HepG2 (cell line): ENCODE data around the gene RASL10B. TPM values are rescaled to one million over a fixed set of nuclear protein-coding genes. Genes with fewer than 3 reads are reported as not detected.

Source experiments
- CSRNP1 ChIP-seq: sonication (generic); formaldehyde crosslinking; IDR thresholded peaks from 2 replicates; pipeline ENCODE4 v1.8.1; 2023; ENCODE audit warnings: mild to moderate bottlenecking, missing genetic modification reagents
- FOXA1 ChIP-seq, 2 experiments: fragments of 450-650 bp in 1 of 2; sonication (generic) in 1 of 2; formaldehyde crosslinking in 1 of 2; IDR thresholded peaks; 2 replicates each; pipeline versions ENCODE4 v1.4.0 to v1.6.1; 2016 to 2020; ENCODE audit warnings: missing genetic modification reagents in 1 of 2
- HES4 ChIP-seq: sonication (generic); formaldehyde crosslinking; IDR thresholded peaks from 2 replicates; pipeline ENCODE4 v1.9.0; 2021; ENCODE audit warnings: mild to moderate bottlenecking, missing genetic modification reagents, borderline replicate concordance
- HIVEP1 ChIP-seq: sonication (generic); formaldehyde crosslinking; IDR thresholded peaks from 2 replicates; pipeline ENCODE4 v1.4.0; 2020; ENCODE audit warnings: mild to moderate bottlenecking, missing genetic modification reagents
- HNF4G ChIP-seq, 2 experiments: sonication (generic) in 1 of 2; formaldehyde crosslinking in 1 of 2; IDR thresholded peaks; 2 replicates each; pipeline versions ENCODE4 v1.4.0 to v1.6.1; 2011 to 2020; ENCODE audit warnings: borderline replicate concordance in 2 of 2, low read depth in 2 of 2, mild to moderate bottlenecking in 2 of 2, low read length in 1 of 2, missing genetic modification reagents in 1 of 2, moderate library complexity in 1 of 2
- MAX ChIP-seq: IDR thresholded peaks from 2 replicates; pipeline ENCODE4 v1.6.1; 2012; ENCODE audit warnings: inconsistent platforms
- MBNL3 ChIP-seq: fragments of 250-450 bp; sonication (Bioruptor Pico); conservative IDR thresholded peaks from 2 replicates; pipeline ENCODE4 v1.8.0; 2022; ENCODE audit warnings: mild to moderate bottlenecking, inconsistent platforms
- NR2F1 ChIP-seq, 2 experiments: fragments of 450-650 bp in 1 of 2; formaldehyde crosslinking in 1 of 2; IDR thresholded peaks; 2 replicates each; pipeline versions ENCODE4 v1.5.0 to v1.6.1; 2016 to 2020; ENCODE audit warnings: mild to moderate bottlenecking in 1 of 2, missing compliant biosample characterization in 1 of 2, missing genetic modification reagents in 1 of 2, moderate library complexity in 1 of 2
- ZBTB38 ChIP-seq: sonication (generic); formaldehyde crosslinking; IDR thresholded peaks from 2 replicates; pipeline ENCODE4 v1.5.1; 2020; ENCODE audit warnings: mild to moderate bottlenecking, missing genetic modification reagents
- ZNF280B ChIP-seq: sonication (generic); formaldehyde crosslinking; IDR thresholded peaks from 2 replicates; pipeline ENCODE4 v1.5.0; 2020; ENCODE audit warnings: missing genetic modification reagents, mild to moderate bottlenecking, borderline replicate concordance
- ZNF317 ChIP-seq: sonication (generic); formaldehyde crosslinking; IDR thresholded peaks from 2 replicates; pipeline ENCODE4 v1.5.0; 2020; ENCODE audit warnings: mild to moderate bottlenecking, missing genetic modification reagents
- ZNF501 ChIP-seq: sonication (generic); formaldehyde crosslinking; IDR thresholded peaks from 2 replicates; pipeline ENCODE4 v1.5.1; 2020; ENCODE audit warnings: mild to moderate bottlenecking, moderate library complexity, missing genetic modification reagents
- ZNF572 ChIP-seq: sonication (generic); formaldehyde crosslinking; IDR thresholded peaks from 2 replicates; pipeline ENCODE4 v1.5.1; 2020; ENCODE audit warnings: mild to moderate bottlenecking, missing genetic modification reagents
- ZNF577 ChIP-seq: sonication (generic); formaldehyde crosslinking; IDR thresholded peaks from 2 replicates; pipeline ENCODE4 v1.4.0; 2020; ENCODE audit warnings: mild to moderate bottlenecking, low read depth, missing genetic modification reagents, borderline replicate concordance
- polyA plus RNA-seq, 8 experiments: library from polyadenylated mRNA; depleted of rRNA in 3 of 8; stranded (reverse) in 7 of 8; unstranded in 1 of 8; fragments of >200 nt; fragmentation: Illumina TruSeq in 4 of 8; extraction: Trizol in 4 of 8; gene quantifications; 2 replicates each; pipeline versions ENCODE4 v1.2.1 to v1.2.3, GENCODE V29; 2011 to 2016; ENCODE audit warnings: low read depth in 4 of 8, missing spikeins in 1 of 8, mixed read lengths in 1 of 8; ENCODE audit not compliant: insufficient read depth in 1 of 8
- total RNA-seq, 5 experiments: library from RNA; depleted of rRNA; stranded (reverse); fragments of >200 nt; fragmentation: Illumina TruSeq; extraction: Trizol; gene quantifications; 2 replicates each; pipeline ENCODE4 v1.2.3, GENCODE V29; 2016; ENCODE audit warnings: low read depth in 1 of 5
- TF ChIP-seq, protein P1 (sequence below): sonication (generic); formaldehyde crosslinking; IDR thresholded peaks from 2 replicates; pipeline ENCODE4 v1.8.0; 2022; ENCODE audit warnings: mild to moderate bottlenecking, missing genetic modification reagents; ENCODE audit not compliant: insufficient replicate concordance
- TF ChIP-seq, protein P2 (sequence below): sonication (generic); formaldehyde crosslinking; IDR thresholded peaks from 2 replicates; pipeline ENCODE4 v1.8.1; 2022; ENCODE audit warnings: low read depth, mild to moderate bottlenecking, missing genetic modification reagents

RASL10B gene
- total and polyA plus RNA-seq, 2 of the 13 experiments (the other 11 are each of a cell fraction or from before 2014, with no cell fraction given), result 8.8 to 11.0 TPM

- TF ChIP-seq ZNF572 (CRISPR knock-in tag), result peak; percentile 16; the same call in 1 of the 2 replicates
- 0 out of 2 replicates have a peak, but pooled peaks have one; percentile 76 for TF ChIP-seq ZNF577 (CRISPR knock-in tag)
- TF ChIP-seq MAX, result peak; percentile 93
- peak; percentile 40 for TF ChIP-seq ZNF501 (CRISPR knock-in tag)
- TF ChIP-seq FOXA1 (IDR thresholded peaks at IDR 0.05), result no peak
- TF ChIP-seq FOXA1 (CRISPR knock-in tag; IDR thresholded peaks at IDR 0.05), result peak; percentile 62
- TF ChIP-seq, protein P1, sequence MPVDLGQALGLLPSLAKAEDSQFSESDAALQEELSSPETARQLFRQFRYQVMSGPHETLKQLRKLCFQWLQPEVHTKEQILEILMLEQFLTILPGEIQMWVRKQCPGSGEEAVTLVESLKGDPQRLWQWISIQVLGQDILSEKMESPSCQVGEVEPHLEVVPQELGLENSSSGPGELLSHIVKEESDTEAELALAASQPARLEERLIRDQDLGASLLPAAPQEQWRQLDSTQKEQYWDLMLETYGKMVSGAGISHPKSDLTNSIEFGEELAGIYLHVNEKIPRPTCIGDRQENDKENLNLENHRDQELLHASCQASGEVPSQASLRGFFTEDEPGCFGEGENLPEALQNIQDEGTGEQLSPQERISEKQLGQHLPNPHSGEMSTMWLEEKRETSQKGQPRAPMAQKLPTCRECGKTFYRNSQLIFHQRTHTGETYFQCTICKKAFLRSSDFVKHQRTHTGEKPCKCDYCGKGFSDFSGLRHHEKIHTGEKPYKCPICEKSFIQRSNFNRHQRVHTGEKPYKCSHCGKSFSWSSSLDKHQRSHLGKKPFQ (CRISPR knock-in tag), result peak; percentile 88
- peak; percentile 20; the same call in 1 of the 2 replicates for TF ChIP-seq ZBTB38 (CRISPR knock-in tag)
- TF ChIP-seq HIVEP1 (CRISPR knock-in tag), result peak; percentile 48
- no peak for TF ChIP-seq HNF4G (IDR thresholded peaks at IDR 0.05; ENCODE audit: borderline replicate concordance, low read depth, low read length)
- TF ChIP-seq HNF4G (CRISPR knock-in tag; IDR thresholded peaks at IDR 0.05; ENCODE audit: borderline replicate concordance, low read depth), result peak; percentile 27; the same call in 1 of the 2 replicates
- TF ChIP-seq, protein P2, sequence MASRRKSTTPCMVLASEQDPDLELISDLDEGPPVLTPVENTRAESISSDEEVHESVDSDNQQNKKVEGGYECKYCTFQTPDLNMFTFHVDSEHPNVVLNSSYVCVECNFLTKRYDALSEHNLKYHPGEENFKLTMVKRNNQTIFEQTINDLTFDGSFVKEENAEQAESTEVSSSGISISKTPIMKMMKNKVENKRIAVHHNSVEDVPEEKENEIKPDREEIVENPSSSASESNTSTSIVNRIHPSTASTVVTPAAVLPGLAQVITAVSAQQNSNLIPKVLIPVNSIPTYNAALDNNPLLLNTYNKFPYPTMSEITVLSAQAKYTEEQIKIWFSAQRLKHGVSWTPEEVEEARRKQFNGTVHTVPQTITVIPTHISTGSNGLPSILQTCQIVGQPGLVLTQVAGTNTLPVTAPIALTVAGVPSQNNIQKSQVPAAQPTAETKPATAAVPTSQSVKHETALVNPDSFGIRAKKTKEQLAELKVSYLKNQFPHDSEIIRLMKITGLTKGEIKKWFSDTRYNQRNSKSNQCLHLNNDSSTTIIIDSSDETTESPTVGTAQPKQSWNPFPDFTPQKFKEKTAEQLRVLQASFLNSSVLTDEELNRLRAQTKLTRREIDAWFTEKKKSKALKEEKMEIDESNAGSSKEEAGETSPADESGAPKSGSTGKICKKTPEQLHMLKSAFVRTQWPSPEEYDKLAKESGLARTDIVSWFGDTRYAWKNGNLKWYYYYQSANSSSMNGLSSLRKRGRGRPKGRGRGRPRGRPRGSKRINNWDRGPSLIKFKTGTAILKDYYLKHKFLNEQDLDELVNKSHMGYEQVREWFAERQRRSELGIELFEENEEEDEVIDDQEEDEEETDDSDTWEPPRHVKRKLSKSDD (CRISPR knock-in tag), result peak; percentile 90; the same call in 1 of the 2 replicates
- TF ChIP-seq ZNF280B (CRISPR knock-in tag), result peak; percentile 40; the same call in 1 of the 2 replicates
- no peak for TF ChIP-seq MBNL3 (CRISPR knock-in tag)
- TF ChIP-seq HES4 (CRISPR knock-in tag), result 0 out of 2 replicates have a peak, but pooled peaks have one; percentile 28
- 0 out of 2 replicates have a peak, but pooled peaks have one; percentile 26 for TF ChIP-seq ZNF317 (CRISPR knock-in tag)
- no peak for TF ChIP-seq NR2F1 (CRISPR knock-in tag; IDR thresholded peaks at IDR 0.05)
- TF ChIP-seq CSRNP1, result peak; percentile 71; the same call in 1 of the 2 replicates
Measured at GRCh38 chr17:35764123-35764991, 32.9 kb downstream of the RASL10B start (continued).
